NCI-H1048 (cell line): ENCODE results near the gene CASP10.

ENCODE experiments used
- DNase-seq: peaks from one replicate; lab custom pipeline; 2025; lab: John Stamatoyannopoulos, UW

Gene CASP10

DNA sequence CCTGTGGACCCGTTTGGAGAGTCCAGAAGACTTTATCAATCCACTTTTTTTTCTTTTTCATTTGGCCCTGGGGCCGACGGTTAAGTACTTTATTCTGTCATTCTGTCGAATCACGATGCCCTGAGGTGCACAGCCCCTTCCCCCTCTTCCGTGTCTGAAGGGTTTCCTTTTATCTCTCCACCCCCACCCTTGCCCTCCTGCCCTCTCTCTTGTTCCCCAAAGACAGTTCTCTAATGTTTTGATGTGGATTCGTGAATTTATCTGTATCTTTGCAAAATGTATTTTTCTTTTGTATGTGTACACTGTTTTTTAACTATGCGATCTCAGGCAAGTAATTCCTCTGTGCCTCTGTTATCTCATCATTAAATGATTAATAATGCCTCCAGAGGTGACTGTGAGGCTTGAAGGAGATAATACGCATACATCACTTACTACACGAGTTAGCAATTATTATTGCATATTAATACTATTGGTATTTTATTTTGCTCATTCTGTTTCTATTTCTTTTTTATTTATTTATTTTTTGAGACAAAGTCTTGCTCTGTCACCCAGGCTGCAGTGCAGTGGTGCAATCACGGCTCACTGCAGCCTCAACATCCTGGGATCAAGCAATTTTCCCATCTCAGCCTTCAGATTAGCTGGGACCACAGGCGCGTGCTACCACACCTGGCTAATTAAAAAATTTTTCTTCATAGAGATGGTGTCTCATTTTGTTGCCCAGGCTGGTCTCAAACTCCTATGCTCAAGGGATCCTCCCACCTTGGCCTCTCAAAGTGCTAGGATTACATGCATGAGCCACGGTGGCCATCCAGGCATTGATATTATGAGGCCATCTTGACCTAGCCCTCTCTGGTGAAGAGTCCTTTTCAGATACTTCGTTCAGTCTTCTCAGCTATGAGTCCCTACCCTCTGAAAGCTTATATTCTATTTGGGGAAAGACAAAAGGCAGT lies 76.0 kb downstream of the CASP10 start:
- no peak for DNase-seq

DNA sequence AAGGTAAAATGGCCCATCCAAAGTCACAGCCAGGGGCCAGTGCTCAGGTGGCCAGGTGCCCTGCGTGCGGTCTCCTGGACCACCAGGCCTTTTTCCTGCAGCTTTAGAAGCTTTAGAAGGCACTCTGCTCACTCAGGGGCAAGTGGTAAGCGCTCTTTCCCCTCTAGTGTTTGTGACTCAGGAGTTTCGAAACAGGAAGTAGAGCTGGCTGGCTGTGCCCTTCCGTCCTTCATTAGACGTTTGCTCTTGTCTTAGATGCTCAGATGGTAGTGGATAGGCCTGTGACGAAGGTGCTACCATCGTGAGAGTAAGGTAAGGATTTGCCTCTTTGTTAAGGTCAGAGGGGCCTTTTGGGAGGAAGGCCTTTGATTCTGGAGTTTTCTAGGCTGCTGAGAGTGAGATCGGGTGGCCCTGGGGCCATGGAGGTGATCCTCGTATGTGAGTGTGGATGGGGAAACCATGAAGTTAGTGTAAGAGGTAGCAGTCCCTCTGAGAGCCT lies 77.4 kb downstream of the CASP10 start, which contains the start of gene CASP8:
Gene CASP8 (plus strand): TSS at position 235 of the 499 bp plus-strand sequence. CDS start 5,951 bp downstream, outside the sequence.
- no peak for DNase-seq

DNA sequence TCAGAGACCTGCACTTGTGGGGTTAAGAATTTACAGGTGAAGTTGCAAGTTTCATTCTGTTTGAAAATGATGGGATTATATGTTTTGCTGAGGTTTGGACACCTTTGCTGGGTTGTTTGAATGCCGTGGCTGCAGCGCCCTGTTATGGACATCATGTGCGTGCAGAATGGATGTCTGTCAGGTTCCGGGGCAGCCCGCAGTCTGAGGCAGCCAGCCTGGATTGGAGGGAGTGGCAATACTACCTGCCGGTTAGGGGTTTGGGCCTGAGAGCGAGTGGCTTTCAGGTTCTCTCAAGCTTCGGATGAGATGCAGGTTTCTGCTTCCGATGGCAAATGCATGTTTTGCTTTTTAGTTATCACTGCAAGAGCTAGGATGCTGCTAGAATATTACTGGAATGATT lies 78.5 kb downstream of the CASP10 start:
- DNase-seq, result no peak

DNA sequence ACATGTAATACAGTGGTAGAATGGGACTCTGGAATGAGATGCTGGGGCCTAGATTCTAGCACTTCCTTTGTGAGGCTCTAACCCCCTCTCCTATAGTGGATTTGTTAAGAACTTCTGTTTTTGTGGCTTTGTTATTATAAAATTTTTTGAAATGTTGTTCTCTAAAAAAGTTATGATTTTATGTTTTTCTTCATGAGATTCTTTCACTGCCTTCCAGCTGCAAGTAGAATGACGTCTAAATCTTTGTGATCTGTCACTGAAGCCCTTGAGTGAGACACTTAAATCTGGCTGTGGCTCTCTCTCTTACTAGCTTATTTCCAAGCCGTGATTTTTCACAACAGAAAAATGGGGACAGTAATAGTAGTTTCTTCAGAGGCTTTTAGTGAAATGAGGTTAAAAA lies 79.0 kb downstream of the CASP10 start:
- DNase-seq, result no peak

DNA sequence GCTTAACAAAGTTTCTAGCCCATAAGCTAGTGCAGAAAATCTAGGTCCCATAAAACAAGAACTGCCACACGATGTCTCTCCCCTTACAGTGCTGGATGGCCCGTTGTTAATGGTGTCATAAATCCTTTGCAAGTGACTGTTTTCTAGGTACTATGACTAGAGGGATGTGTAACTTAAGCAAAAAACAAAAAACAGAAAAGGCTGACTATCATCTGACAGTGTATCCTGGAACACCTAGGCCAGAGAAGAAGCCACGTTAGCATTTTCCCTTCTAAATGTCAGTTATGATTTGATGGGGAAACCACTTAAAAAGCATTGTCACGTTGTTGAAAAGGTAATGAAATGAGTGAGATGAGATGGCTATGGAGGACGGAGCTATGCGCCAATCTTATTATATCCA lies 79.8 kb downstream of the CASP10 start:
- DNase-seq, result no peak

DNA sequence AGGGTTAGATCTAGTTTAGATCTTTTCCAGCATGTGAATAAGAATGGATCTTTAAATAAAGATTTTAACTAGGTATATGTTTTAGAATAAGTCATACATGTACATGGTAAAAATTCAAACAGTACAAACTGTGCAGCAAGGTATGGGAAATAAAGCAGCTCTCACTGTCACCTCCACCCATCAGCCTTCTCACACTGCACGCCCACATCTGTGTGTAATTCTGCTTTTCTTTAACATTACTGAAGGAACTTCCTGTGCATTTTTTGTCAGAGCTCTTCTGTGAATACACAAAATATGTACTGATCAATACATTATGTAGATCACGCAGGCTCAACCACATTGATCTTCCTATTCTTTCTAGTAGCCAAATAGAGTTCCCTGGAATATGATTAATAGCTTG lies 80.8 kb downstream of the CASP10 start:
- DNase-seq, result no peak

DNA sequence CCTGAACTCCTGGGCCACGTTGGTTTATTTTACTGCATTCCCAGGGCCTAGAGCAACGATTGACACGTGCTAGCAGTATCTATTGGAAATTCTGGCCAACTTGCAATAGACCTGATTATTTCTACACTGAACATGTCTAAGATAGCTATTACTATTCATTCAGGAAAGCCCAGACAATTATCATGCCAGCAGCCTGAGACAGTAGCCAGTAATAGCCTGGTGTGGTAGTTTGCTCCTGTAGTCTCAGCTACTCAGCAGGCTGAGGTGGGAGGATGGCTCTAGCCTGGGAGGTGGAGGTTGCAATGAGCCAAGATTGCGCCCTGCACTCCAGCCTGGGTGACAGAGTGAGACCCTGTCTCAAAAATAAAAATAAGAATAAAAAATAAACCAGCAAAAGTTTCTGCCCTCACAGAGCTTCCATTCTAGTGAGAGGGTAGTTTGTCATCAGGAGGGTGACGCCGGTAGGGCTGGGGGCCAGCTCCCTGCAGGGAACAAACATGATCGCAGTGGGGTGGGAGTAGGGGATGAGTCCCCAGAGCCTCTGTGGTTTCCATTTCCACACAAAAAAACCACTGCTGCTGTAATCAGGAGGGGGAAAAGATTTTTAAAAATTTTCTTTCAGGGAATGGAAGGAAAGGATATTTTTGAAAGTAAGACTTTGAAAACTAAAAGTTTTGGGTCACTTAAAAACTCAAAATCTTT lies 81.7 kb downstream of the CASP10 start:
- DNase-seq, result no peak

DNA sequence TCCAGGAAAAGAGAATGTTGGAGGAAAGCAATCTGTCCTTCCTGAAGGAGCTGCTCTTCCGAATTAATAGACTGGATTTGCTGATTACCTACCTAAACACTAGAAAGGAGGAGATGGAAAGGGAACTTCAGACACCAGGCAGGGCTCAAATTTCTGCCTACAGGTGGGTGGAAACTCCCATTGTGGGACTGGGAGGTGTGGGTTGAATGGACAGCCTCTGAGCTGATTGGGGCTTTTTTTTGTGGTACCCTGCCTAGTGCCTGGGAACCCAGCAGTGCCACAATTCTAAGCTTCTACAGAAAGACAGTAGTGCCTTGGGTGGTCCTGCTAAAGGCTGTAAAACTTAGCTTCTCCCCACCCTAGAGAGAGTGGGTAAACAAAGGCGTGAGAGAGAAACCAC lies 83.7 kb downstream of the CASP10 start:
- DNase-seq, result no peak

DNA sequence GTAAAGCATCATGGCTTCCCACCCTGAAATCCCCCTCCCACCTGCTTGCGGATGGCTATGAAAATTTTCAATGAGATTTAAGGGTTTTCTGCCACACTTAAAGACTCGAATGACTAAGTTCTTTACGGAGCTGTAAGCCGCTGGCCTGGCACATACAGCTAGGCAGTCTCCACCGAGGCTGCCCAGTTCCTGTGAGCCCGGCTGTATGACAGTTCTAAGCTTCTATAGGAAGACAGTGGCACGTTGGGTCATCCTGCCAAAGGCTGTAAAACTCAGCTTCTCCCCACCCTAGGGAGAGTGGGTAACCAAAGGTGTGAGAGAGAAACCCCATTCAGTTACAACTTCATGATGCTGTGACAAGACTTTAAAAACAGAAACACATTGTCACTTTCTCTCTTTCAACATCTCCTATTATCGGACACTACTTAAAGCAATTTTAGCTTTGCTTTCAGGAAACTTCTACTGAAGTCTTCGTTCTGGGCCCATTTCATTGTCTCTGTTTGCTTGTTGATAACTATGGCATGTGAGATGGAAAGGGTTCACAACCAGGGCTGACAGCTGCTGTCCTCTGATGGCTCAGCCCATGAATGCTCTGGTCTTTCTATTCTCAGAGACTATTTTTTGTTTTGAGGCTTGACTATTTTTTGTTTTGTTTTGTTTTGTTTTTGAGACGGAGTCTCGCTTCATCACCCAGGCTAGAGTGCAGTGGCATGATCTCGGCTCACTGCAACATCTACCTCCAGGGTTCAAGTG lies 84.5 kb downstream of the CASP10 start:
- DNase-seq, result no peak

DNA sequence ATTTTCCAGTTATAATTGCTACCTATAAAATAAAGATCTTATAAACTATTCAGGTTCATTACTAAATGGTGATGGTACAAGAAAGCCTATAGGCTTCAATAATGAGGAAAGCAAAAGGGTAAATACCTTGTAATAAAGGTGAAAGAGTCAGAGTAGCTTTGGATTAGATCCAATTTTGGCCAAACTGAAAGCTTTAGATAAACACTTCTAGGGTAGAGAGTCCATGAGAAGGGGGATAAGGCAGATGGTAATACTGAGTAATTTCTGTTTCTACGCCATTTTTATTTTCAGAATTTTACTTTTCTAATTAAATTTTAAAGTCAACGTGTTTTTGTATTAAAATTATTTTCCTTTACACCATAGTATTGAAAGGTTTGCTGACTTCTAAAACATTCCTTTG lies 86.8 kb downstream of the CASP10 start:
- no peak for DNase-seq

DNA sequence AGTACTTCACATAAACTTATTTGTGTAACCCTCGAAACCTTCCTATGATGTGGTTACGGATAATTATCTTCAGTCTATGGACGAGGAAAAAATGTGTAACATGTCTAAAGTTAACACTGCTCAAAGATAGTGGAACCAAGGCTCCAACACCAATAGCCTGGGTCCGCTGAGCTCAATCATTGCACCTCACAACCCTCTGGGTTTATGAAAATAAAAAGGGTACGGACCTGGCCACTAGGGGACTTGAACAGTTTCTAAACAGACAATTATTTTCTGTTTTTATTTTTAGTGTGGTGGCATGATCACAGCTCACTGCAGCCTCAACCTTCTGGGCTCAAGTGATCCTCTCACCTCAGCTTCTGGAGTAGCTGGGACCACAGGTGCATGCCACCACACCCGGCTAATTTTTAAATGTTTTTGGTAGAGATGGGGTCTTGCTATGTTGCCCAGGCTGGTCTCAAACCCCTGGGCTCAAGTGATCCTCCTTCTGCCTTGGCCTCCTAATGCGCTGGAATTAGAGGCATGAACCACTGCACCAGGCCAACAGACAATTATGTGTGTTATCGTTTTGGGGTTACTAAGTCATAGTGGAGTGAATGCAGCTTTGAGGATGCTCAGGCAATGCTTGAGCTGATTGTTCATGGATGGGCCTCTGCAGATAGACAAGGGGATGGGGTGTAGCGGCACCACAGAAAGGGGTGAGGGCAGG lies 87.5 kb downstream of the CASP10 start:
- DNase-seq, result no peak

DNA sequence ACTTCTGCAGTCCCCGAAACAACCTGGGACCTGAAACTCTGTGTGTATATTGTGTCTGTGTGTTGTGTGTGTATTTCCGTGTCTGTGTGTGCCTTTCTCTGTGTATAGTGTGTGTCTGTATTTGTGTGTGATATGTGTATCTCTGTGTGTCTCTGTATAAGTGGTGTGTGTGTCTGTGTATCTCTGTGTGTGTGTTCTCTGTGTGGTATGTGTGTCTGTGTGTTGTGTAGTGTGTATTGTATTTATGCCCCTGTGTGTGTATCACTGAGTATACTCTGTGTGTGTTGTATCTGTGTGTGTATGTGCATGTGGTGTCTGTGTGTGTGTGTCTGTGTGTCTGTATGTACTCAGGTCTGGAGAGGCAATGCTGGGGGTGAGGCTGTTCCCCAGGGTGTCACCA lies 89.0 kb downstream of the CASP10 start:
- DNase-seq, result no peak

DNA sequence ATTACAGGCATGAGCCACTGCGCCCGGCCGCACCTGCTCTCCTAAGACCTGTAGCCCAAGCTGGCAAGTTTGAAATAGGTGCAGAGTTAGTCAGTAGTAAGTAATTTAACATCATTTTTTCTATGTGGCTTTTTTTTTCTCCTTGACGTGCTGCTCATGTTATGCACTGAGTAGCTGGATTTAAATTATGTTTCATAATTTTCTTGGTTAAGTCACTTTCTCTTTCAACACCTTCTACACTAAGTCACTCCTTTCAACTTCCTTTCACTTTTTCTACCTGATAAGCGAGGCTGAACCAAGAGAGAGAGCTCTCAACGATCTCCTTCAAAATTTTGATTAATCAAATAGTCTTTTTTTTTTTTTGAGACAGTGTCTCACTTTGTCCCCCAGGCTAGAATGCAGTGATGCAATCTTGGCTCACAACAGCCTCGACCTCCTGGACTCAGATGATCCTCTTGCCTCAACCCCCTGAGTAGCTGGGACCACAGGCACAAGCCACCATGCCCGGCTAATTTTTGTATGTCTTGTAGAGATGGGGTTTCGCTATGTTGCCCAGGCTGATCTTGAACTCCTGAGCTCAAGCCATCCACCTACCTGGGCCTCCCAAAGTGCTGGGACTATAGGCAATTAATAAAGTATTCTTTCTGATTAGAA lies 90.5 kb downstream of the CASP10 start:
- DNase-seq, result no peak

DNA sequence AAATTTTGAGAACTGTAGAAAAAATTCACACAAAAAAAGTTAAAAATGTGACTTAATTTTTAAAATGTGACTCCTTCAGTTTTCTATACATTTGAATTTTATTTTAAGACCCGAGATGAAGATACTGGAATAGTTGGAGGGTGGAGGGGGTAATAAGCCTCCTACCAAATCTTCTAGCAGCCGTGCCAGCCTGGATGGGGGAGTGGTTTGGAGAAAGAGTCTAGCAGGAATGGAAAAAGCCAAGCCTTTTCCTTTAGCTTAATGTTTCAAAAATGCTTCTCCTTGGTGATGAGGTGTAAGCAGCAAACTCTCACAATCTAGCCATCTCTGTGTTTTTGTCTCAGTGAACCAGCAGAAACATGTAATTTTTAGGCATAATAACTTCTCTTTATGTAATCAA lies 92.1 kb downstream of the CASP10 start:
- no peak for DNase-seq

DNA sequence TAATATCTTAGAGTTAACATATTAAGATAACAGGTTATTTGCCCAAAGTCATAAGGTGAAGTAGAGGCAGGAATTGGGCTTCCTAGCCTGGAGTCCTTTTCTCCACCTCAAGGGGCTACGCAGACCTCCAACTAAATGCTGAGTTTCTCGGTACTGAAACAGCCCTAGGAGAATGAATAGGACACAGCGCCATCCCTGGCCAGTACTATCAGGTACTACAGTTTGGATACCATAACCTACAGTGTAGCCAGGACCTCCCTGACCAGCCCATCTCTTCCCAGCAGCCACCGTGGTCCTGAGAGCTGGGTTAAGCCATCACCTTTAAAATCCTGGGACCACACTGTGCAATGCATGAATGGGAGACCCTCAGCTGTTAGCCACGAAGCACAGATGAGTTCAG lies 93.0 kb downstream of the CASP10 start:
- DNase-seq, result no peak

DNA sequence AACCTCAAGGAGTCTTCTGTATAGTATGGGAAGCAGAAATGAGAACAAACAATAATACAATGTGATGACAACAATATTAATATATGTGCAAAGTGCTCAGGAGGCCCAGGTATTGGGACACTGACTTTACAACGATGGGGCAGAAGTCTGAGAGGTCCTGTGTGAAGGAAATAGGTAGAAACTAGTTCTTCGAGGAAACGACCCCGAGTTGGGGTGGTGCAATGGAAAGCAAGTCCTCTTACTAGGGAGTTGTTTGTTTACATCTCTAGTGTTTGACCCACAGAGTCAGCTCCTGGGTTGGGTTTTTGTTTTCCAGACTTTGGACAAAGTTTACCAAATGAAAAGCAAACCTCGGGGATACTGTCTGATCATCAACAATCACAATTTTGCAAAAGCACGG lies 93.6 kb downstream of the CASP10 start:
- no peak for DNase-seq
